ENCODE data around the gene CMBL.
"Not testable (repeated sequence)": the region's sequence is repeated elsewhere in the genome, so short reads cannot be mapped to it uniquely, and the experiment has no call there.

The CMBL gene

GRCh38 chr5:10333154-10334006, 25.7 kb upstream of the CMBL start:
- no peak for DNase-seq (ENCODE audit: low read depth in 3 of 3)

- DNase-seq (ENCODE audit: low read depth in 3 of 3), result no peak
Measured at GRCh38 chr5:10332301-10332700, 24.6 kb upstream of the CMBL start.

- no peak for DNase-seq (ENCODE audit: low read depth in 3 of 3)
Measured at GRCh38 chr5:10331341-10331796, 23.7 kb upstream of the CMBL start.

GRCh38 chr5:10330511-10331230, 23.0 kb upstream of the CMBL start:
- DNase-seq (ENCODE audit: low read depth in 3 of 3), result no peak

- DNase-seq (ENCODE audit: low read depth in 3 of 3), result no peak
Measured at GRCh38 chr5:10329820-10330481, 22.2 kb upstream of the CMBL start.

- no peak for DNase-seq (ENCODE audit: low read depth in 3 of 3)
Measured at GRCh38 chr5:10329446-10329819, 21.7 kb upstream of the CMBL start.

- DNase-seq (ENCODE audit: low read depth in 3 of 3), result no peak
Measured at GRCh38 chr5:10328323-10328722, 20.6 kb upstream of the CMBL start.

- DNase-seq (ENCODE audit: low read depth in 3 of 3), result no peak
Measured at GRCh38 chr5:10324518-10325370, 17.0 kb upstream of the CMBL start.

- DNase-seq (ENCODE audit: low read depth in 3 of 3), result no peak
Measured at GRCh38 chr5:10323588-10324488, 16.1 kb upstream of the CMBL start.

- DNase-seq (ENCODE audit: low read depth in 3 of 3), result no peak
Measured at GRCh38 chr5:10321882-10322281, 14.2 kb upstream of the CMBL start.

- no peak for DNase-seq (ENCODE audit: low read depth in 3 of 3)
Measured at GRCh38 chr5:10320793-10321192, 13.1 kb upstream of the CMBL start.

GRCh38 chr5:10319202-10319851, 11.6 kb upstream of the CMBL start:
- no peak for DNase-seq (ENCODE audit: low read depth in 3 of 3)

GRCh38 chr5:10317825-10318682, 10.4 kb upstream of the CMBL start:
- DNase-seq (ENCODE audit: low read depth in 3 of 3), result no peak

GRCh38 chr5:10315824-10316509, 8.3 kb upstream of the CMBL start:
- no peak for DNase-seq (ENCODE audit: low read depth in 3 of 3)

GRCh38 chr5:10315201-10315600, 7.5 kb upstream of the CMBL start:
- no peak for DNase-seq (ENCODE audit: low read depth in 3 of 3)

- DNase-seq (ENCODE audit: low read depth in 3 of 3), result no peak
Measured at GRCh38 chr5:10311595-10312425, 4.1 kb upstream of the CMBL start.

GRCh38 chr5:10310835-10311570, 3.3 kb upstream of the CMBL start:
- DNase-seq (ENCODE audit: low read depth in 3 of 3), result not testable (repeated sequence)
